Panc1 (cell line): Measurements from ENCODE around the gene VSNL1. TPM values are rescaled to one million over a fixed set of nuclear protein-coding genes. Genes with fewer than 3 reads are reported as not detected.

Experiments used
- ATAC-seq: fragments of 200-7000 bp; cut with Tn5 transposase; 2 replicates; pipeline ENCODE4 v1.9.1; 2020; ENCODE audit warnings: mild to moderate bottlenecking, moderate library complexity
- BruUV-seq: library from RNA; stranded (reverse); fragments of 400-500 nt; replicated peaks from 2 replicates; lab custom pipeline; 2021; lab: Mats Ljungman, UMichigan
- CTCF ChIA-PET: fragments of 300-600 bp; sonication (Branson Sonifier 250); formaldehyde crosslinking; loops from one replicate; lab custom pipeline; 2022; ENCODE audit warnings: antibody characterized with exemption; lab: Charles Lee
- POLR2A ChIA-PET: fragments of 300-600 bp; sonication (Branson Sonifier 250); formaldehyde crosslinking; loops from one replicate; lab custom pipeline; 2022; ENCODE audit warnings: antibody characterized with exemption; lab: Charles Lee
- DNase-seq: peaks from one replicate; pipeline ENCODE4 v3.0.0-alpha.2; 2010; ENCODE audit warnings: low read depth, low spot score
- H3K27ac ChIP-seq: 2 replicates; pipeline ENCODE4 v1.5.1; 2011; ENCODE audit warnings: mild to moderate bottlenecking, low read length, inconsistent platforms
- H3K27me3 ChIP-seq: fragments of 200-500 bp; sonication (Bioruptor generic); 2 replicates; pipeline ENCODE4 v1.6.0; 2014; ENCODE audit warnings: low read length, inconsistent platforms; ENCODE audit not compliant: control insufficient read depth, insufficient read depth
- H3K36me3 ChIP-seq: fragments of 200-500 bp; sonication (Bioruptor generic); 2 replicates; pipeline ENCODE4 v1.5.1; 2014; ENCODE audit warnings: inconsistent platforms, mild to moderate bottlenecking, low read length, moderate library complexity; ENCODE audit not compliant: control insufficient read depth, insufficient read depth
- H3K4me1 ChIP-seq: 2 replicates; pipeline ENCODE4 v1.5.1; 2011; ENCODE audit warnings: inconsistent platforms, mild to moderate bottlenecking, low read length, moderate library complexity; ENCODE audit not compliant: control insufficient read depth, insufficient read depth
- H3K4me3 ChIP-seq, 2 experiments: 2 replicates each; pipeline ENCODE4 v1.5.1; 2011 to 2012; ENCODE audit warnings: low read depth in 2 of 2, low read length in 2 of 2, mild to moderate bottlenecking in 2 of 2, inconsistent platforms in 1 of 2, moderate library complexity in 1 of 2
- H3K9me3 ChIP-seq: fragments of 200-500 bp; sonication (Bioruptor generic); 2 replicates; pipeline ENCODE4 v1.5.1; 2014; ENCODE audit warnings: low read depth, mild to moderate bottlenecking, inconsistent platforms, low read length, moderate library complexity; ENCODE audit not compliant: control insufficient read depth, insufficient read depth
- POLR2AphosphoS5 ChIP-seq: IDR thresholded peaks from 2 replicates; pipeline ENCODE4 v1.6.1; 2012; ENCODE audit warnings: mild to moderate bottlenecking, low read depth, low read length, moderate library complexity
- SIN3A ChIP-seq: IDR thresholded peaks from 2 replicates; pipeline ENCODE4 v1.6.1; 2012; ENCODE audit warnings: low read depth, mild to moderate bottlenecking, low read length, moderate library complexity, borderline replicate concordance; ENCODE audit not compliant: insufficient read depth
- TCF7L2 ChIP-seq: IDR thresholded peaks from 2 replicates; pipeline ENCODE4 v1.6.1; 2011; ENCODE audit warnings: mild to moderate bottlenecking, low read depth, low read length, inconsistent platforms
- in situ Hi-C: cut with HindIII; loops from 2 replicates; pipeline ENCODE4 v1.10.0; 2016; ENCODE audit warnings: low sequenced_read_pairs, low pct_unique_long_range_greater_than_20kb
- intact Hi-C: fragments of 100-400 bp; cut with micrococcal nuclease; formaldehyde crosslinking; loops from one replicate; pipeline ENCODE4 v1.10.0; 2022; ENCODE audit not compliant: unreplicated experiment
- total RNA-seq: library from RNA; stranded (reverse); gene quantifications from one replicate; pipeline ENCODE4 v1.2.1, GENCODE V29; 2021; ENCODE audit not compliant: unreplicated experiment
- TF ChIP-seq, protein P1 (sequence below), 2 experiments: IDR thresholded peaks; 2 replicates each; pipeline ENCODE4 v1.6.1; 2011 to 2012; ENCODE audit warnings: low read depth in 2 of 2, control low read depth in 1 of 2, low read length in 1 of 2, mild to moderate bottlenecking in 1 of 2, moderate library complexity in 1 of 2; ENCODE audit not compliant: insufficient read depth in 1 of 2
- TF ChIP-seq, protein P2 (sequence below): fragments of 450-650 bp; IDR thresholded peaks from 2 replicates; pipeline ENCODE4 v1.5.1; 2017; ENCODE audit warnings: mild to moderate bottlenecking

Gene VSNL1
- total RNA-seq, 1 experiment from 2014 or later, result not detected

GRCh38 chr2:17667898-17668297, 127.4 kb downstream of the VSNL1 start:
- Histone ChIP-seq H3K9me3 (no peaks in the 10 kb centered on the region), H3K27ac (no peak overlapping the region), H3K4me3 (no peak overlapping the region), H3K4me1 (no peaks in the 10 kb centered on the region), H3K36me3 (peaks cover 32% of the 10 kb centered on the region), H3K27me3 (no peaks in the 10 kb centered on the region)
- DNase-seq, result no peak
- intact Hi-C loops, result no loop called here
- BruUV-seq, result no TSS peak
- in situ Hi-C loops, result no loop called here
- ChIA-PET CTCF (no interaction called here), POLR2A (no interaction called here)
- no peak for ATAC-seq
- TF ChIP-seq, protein P1, sequence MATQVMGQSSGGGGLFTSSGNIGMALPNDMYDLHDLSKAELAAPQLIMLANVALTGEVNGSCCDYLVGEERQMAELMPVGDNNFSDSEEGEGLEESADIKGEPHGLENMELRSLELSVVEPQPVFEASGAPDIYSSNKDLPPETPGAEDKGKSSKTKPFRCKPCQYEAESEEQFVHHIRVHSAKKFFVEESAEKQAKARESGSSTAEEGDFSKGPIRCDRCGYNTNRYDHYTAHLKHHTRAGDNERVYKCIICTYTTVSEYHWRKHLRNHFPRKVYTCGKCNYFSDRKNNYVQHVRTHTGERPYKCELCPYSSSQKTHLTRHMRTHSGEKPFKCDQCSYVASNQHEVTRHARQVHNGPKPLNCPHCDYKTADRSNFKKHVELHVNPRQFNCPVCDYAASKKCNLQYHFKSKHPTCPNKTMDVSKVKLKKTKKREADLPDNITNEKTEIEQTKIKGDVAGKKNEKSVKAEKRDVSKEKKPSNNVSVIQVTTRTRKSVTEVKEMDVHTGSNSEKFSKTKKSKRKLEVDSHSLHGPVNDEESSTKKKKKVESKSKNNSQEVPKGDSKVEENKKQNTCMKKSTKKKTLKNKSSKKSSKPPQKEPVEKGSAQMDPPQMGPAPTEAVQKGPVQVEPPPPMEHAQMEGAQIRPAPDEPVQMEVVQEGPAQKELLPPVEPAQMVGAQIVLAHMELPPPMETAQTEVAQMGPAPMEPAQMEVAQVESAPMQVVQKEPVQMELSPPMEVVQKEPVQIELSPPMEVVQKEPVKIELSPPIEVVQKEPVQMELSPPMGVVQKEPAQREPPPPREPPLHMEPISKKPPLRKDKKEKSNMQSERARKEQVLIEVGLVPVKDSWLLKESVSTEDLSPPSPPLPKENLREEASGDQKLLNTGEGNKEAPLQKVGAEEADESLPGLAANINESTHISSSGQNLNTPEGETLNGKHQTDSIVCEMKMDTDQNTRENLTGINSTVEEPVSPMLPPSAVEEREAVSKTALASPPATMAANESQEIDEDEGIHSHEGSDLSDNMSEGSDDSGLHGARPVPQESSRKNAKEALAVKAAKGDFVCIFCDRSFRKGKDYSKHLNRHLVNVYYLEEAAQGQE (IDR thresholded peaks at IDR 0.05; ENCODE audit: insufficient read depth in 1 of 2, low read depth in 2 of 2, low read length in 1 of 2), result no peak

- no peak overlapping the region for H3K27ac ChIP-seq
- intact Hi-C loops, result loop anchor here (5.0 to 10.0 kb wide), 2 partner anchors 200 to 898 kb away; no protein-coding TSS in a partner anchor
- ChIA-PET CTCF (no interaction called here), POLR2A (no interaction called here)
- no peaks in the 10 kb centered on the region for H3K9me3 ChIP-seq
- in situ Hi-C loops, result no loop called here
- peaks cover 23% of the 10 kb centered on the region; the same call in 1 of the 2 replicates for H3K36me3 ChIP-seq
- H3K4me1 ChIP-seq, result no peaks in the 10 kb centered on the region
- no peaks in the 10 kb centered on the region for H3K27me3 ChIP-seq
- ATAC-seq, result no peak
- no TSS peak for BruUV-seq
- no peak for TF ChIP-seq TCF7L2
- no peak for TF ChIP-seq POLR2AphosphoS5
- TF ChIP-seq, protein P2, sequence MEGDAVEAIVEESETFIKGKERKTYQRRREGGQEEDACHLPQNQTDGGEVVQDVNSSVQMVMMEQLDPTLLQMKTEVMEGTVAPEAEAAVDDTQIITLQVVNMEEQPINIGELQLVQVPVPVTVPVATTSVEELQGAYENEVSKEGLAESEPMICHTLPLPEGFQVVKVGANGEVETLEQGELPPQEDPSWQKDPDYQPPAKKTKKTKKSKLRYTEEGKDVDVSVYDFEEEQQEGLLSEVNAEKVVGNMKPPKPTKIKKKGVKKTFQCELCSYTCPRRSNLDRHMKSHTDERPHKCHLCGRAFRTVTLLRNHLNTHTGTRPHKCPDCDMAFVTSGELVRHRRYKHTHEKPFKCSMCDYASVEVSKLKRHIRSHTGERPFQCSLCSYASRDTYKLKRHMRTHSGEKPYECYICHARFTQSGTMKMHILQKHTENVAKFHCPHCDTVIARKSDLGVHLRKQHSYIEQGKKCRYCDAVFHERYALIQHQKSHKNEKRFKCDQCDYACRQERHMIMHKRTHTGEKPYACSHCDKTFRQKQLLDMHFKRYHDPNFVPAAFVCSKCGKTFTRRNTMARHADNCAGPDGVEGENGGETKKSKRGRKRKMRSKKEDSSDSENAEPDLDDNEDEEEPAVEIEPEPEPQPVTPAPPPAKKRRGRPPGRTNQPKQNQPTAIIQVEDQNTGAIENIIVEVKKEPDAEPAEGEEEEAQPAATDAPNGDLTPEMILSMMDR, result no peak; the same call in 1 of the 2 replicates
- no peak for DNase-seq
- no peak overlapping the region for H3K4me3 ChIP-seq
Measured at GRCh38 chr2:17672583-17673317, 132.3 kb downstream of the VSNL1 start.

DNA sequence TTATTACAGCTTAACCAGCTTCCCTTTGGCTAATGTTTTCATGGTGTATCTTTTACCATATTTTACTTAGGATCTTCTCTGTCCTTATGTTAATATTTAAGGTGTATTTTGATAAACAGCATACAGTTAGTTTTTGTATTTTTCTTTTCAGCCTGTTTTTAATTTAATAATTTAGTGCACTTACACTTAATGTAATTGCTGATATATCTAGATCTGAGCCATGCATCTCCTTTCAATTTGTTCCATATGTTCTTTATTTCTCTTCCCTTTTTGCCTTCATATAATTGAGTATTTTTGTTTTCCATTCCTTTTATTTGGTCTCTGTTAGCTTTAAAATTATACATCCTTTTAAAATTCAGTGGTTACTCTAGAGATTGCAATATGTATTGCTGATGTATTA, 134.3 kb downstream of the VSNL1 start:
- Histone ChIP-seq H3K4me3 (no peak overlapping the region), H3K27me3 (no peaks in the 10 kb centered on the region), H3K36me3 (peaks cover 19% of the 10 kb centered on the region; the same call in 1 of the 2 replicates), H3K9me3 (no peaks in the 10 kb centered on the region), H3K27ac (no peak overlapping the region), H3K4me1 (no peaks in the 10 kb centered on the region)
- TF ChIP-seq, protein P2, result no peak
- no peak for TF ChIP-seq SIN3A
- no peak for TF ChIP-seq TCF7L2
- no peak for TF ChIP-seq POLR2AphosphoS5
- TF ChIP-seq, protein P1 (IDR thresholded peaks at IDR 0.05; ENCODE audit: insufficient read depth in 1 of 2, low read depth in 2 of 2, low read length in 1 of 2), result no peak
- ATAC-seq (no peak), DNase-seq (no peak)
- intact Hi-C loops, result loop anchor here (5.0 to 10.0 kb wide), 2 partner anchors 203 to 900 kb away; no protein-coding TSS in a partner anchor
- in situ Hi-C loops, result no loop called here
- CTCF ChIA-PET, result no interaction called here
- POLR2A ChIA-PET, result no interaction called here
- BruUV-seq, result no TSS peak
